Caki2 (cell line): ENCODE data around the gene POLDIP2. TPM values are rescaled to one million over a fixed set of nuclear protein-coding genes. Genes with fewer than 3 reads are reported as not detected.

Source experiments
- DNase-seq: peaks from one replicate; pipeline ENCODE4 v3.0.0-alpha.2; 2015; ENCODE audit warnings: low read depth
- in situ Hi-C: cut with HindIII; loops from 2 replicates; pipeline ENCODE4 v1.10.0; 2016; ENCODE audit warnings: low sequenced_read_pairs, low pct_unique_long_range_greater_than_20kb, mixed read lengths
- total RNA-seq: library from RNA; depleted of rRNA; stranded (reverse); fragments of >200 nt; shearing (Covaris generic); gene quantifications from 2 replicates; pipeline ENCODE4 v1.2.3, GENCODE V29; 2014; ENCODE audit warnings: low replicate concordance

The POLDIP2 gene
- total RNA-seq, 1 experiment from 2014 or later = 138 TPM

- in situ Hi-C loops = no loop called here
- DNase-seq = no peak
Measured at GRCh38 chr17:28392491-28392890, 35.2 kb upstream of the POLDIP2 start.

GRCh38 chr17:28391401-28391800, 34.1 kb upstream of the POLDIP2 start:
- in situ Hi-C loops = no loop called here
- no peak for DNase-seq

GRCh38 chr17:28390984-28391383, 33.7 kb upstream of the POLDIP2 start:
- in situ Hi-C loops = no loop called here
- no peak for DNase-seq

- in situ Hi-C loops = no loop called here
- no peak for DNase-seq
Measured at GRCh38 chr17:28390563-28390962, 33.2 kb upstream of the POLDIP2 start.

- no peak for DNase-seq
- in situ Hi-C loops = no loop called here
Measured at GRCh38 chr17:28390141-28390540, 32.8 kb upstream of the POLDIP2 start.

- DNase-seq = no peak
- in situ Hi-C loops = no loop called here
Measured at GRCh38 chr17:28388106-28388505, 30.8 kb upstream of the POLDIP2 start.

GRCh38 chr17:28386391-28386790, 29.1 kb upstream of the POLDIP2 start:
- in situ Hi-C loops = no loop called here
- no peak for DNase-seq

GRCh38 chr17:28385406-28385805, 28.1 kb upstream of the POLDIP2 start:
- no peak for DNase-seq
- in situ Hi-C loops = no loop called here

GRCh38 chr17:28385037-28385400, 27.7 kb upstream of the POLDIP2 start:
- DNase-seq = no peak
- in situ Hi-C loops = no loop called here

- in situ Hi-C loops = no loop called here
- peak; percentile 80 for DNase-seq
Measured at GRCh38 chr17:28384281-28385036, 27.1 kb upstream of the POLDIP2 start.

- in situ Hi-C loops = no loop called here
Measured at GRCh38 chr17:28381141-28381825, 24.0 kb upstream of the POLDIP2 start.

GRCh38 chr17:28379814-28380801, 22.8 kb upstream of the POLDIP2 start:
- in situ Hi-C loops = no loop called here
- no peak for DNase-seq

More at GRCh38 chr17:28381141-28381825, 24.0 kb upstream of the POLDIP2 start:
- no peak for DNase-seq

- in situ Hi-C loops = no loop called here
- DNase-seq = no peak
Measured at GRCh38 chr17:28372945-28373274, 15.6 kb upstream of the POLDIP2 start.

- in situ Hi-C loops = no loop called here
- no peak for DNase-seq
Measured at GRCh38 chr17:28372203-28372944, 15.0 kb upstream of the POLDIP2 start.

- DNase-seq = peak; percentile 91
- in situ Hi-C loops = no loop called here
Measured at GRCh38 chr17:28371245-28372202, 14.2 kb upstream of the POLDIP2 start, which contains the start of gene SARM1. SARM1 (plus strand) TSS chr17:28371694; CDS start chr17:28372033, 339 bp downstream.

GRCh38 chr17:28370744-28371103, 13.4 kb upstream of the POLDIP2 start:
- no peak for DNase-seq
- in situ Hi-C loops = no loop called here

GRCh38 chr17:28370035-28370743, 12.9 kb upstream of the POLDIP2 start, which contains the start of gene VTN:
VTN (minus strand) TSS chr17:28370307; CDS start chr17:28370203, 104 bp downstream.
- DNase-seq = peak; percentile 64
- in situ Hi-C loops = no loop called here
